Head of caudate nucleus (tissue), 42 donors: ENCODE data around the gene UBQLN1.
A peak's percentile ranks its signal among the peaks of the same experiment; 100 is the strongest.
"Not testable (repeated sequence)": the region's sequence is repeated elsewhere in the genome, so short reads cannot be mapped to it uniquely, and the experiment has no call there.

Experiments used
- DNase-seq, 42 donors: peaks; one replicate each; pipeline versions ENCODE4 v3.0.0 to v3.0.0-alpha.2; 2020 to 2021; ENCODE audit warnings: mixed read lengths in 7 of 42
- intact Hi-C: fragments of 100-400 bp; cut with DNase I; formaldehyde crosslinking; loops from one replicate; pipeline ENCODE4 v1.15.0; 2022

The UBQLN1 gene

GRCh38 chr9:83707768-83708514 is at the start of gene UBQLN1:
Gene UBQLN1 (minus strand): TSS chr9:83707958. CDS start chr9:83707679, 279 bp downstream.
- intact Hi-C loops: loop anchor here (5.0 to 10.0 kb wide), 2 partner anchors 83 to 109 kb away; partner anchors contain the start of genes GKAP1 and IDNK
- DNase-seq: peak; percentile 81 to 96 (median 90)

GRCh38 chr9:83754383-83754977 is 46.7 kb upstream of the UBQLN1 start:
- DNase-seq: no peak
- intact Hi-C loops: no loop called here

DNA sequence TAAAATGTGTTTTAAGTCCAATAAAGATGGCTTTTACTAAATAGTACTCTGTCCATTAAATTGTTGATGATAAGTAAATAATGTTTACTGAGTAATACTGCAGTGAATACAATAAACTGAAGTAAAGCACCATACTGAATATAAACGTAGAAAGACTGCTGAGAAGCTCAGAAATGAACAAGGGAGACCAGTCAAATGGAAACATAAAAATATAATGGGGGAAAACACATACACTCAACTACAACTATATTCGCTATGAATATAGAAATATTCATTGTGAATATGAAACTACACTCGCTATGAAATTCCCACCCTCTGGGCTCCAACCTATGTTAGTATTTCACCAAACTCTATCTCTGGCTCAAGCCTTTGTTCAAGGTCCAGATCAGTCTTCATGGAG is 41.9 kb upstream of the UBQLN1 start:
- DNase-seq: no peak
- intact Hi-C loops: no loop called here

DNA sequence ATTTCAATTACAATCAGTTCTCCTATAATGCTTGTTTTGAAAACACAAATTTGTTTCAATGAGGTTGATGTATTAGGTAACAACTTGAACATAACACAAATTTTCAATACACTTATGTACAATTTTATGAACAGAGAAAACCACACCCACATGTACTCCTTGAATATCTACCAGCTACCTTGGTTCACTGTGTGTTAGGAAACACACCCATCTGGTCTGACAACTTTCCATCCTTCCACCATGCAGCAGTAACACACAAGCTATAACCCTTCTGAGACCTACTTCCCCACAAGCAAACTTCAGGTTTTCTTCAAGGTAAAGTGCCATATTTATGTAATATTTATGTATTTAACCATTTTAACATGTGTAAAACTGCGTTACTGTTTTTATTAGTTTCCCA is 36.4 kb upstream of the UBQLN1 start:
- DNase-seq: no peak
- intact Hi-C loops: no loop called here

DNA sequence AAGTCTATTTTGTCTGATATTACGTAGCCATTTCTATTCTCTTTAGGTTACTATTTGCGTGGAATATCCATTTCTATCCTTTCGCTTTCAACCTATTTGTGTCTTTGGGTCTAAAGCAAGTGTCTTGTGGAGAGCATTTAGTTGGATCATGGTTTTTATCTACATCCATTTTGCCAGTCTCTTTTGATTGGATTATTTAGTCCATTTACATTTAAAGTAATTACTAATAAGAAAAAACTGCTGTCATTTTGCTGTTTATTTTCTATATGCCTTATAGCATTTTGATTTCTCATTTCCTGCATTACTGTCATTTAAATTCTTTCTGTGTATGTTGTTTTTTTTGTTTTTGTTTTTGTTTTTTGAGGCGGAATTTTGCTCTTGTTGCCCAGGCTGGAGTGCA is 26.0 kb upstream of the UBQLN1 start:
- intact Hi-C loops: no loop called here
- no peak for DNase-seq

DNA sequence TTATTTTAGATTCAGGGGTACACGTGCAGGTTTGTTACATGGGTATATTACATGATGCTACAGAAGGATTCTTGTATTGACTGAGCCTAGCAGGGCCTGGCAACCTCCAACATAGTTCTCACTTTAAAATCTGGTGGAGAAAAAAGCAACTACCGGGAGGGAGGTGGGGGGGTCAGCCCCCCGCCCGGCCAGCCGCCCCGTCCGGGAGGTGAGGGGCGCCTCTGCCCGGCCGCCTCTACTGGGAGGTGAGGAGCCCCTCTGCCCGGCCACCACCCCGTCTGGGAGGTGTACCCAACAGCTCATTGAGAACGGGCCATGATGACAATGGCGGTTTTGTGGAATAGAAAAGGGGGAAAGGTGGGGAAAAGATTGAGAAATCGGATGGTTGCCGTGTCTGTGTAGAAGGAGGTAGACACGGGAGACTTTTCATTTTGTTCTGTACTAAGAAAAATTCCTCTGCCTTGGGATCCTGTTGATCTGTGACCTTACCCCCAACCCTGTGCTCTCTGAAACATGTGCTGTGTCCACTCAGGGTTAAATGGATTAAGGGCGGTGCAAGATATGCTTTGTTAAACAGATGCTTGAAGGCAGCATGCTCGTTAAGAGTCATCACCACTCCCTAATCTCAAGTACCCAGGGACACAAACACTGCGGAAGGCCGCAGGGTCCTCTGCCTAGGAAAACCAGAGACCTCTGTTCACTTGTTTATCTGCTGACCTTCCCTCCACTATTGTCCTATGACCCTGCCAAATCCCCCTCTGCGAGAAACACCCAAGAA is 21.0 kb upstream of the UBQLN1 start:
- intact Hi-C loops, DNase-seq: not testable (repeated sequence)

GRCh38 chr9:83724436-83724835 is 16.7 kb upstream of the UBQLN1 start:
- DNase-seq: no peak
- intact Hi-C loops: no loop called here

GRCh38 chr9:83722726-83723495 is 15.2 kb upstream of the UBQLN1 start:
- DNase-seq: no peak
- intact Hi-C loops: no loop called here

- intact Hi-C loops: no loop called here
- DNase-seq: no peak
These were observed 13.8 kb upstream of the UBQLN1 start for GRCh38 chr9:83721509-83721908.

GRCh38 chr9:83715794-83716193 is 8.0 kb upstream of the UBQLN1 start:
- intact Hi-C loops: no loop called here
- no peak for DNase-seq

- DNase-seq: no peak
- intact Hi-C loops: no loop called here
These were observed 7.5 kb upstream of the UBQLN1 start for GRCh38 chr9:83715221-83715620.

DNA sequence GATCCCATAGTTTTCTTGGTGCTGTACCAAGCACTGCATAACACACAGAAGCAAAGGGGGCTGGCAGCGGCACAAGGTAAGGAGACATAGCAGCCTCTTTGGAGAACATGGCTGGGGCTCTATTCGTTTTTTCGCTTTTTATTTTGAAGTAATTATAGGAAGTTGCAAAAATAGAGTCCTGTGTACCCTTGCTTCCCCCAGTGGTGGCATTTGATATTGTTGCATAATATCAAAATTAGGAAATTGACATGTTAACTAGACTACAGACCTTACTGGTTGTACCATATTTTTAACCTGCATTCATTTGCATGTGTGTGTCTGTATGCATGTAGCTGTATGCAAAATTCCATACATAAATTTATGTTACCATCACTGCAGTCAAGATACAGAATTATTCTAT is 6.6 kb upstream of the UBQLN1 start:
- no peak for DNase-seq
- intact Hi-C loops: no loop called here

- DNase-seq: peak; percentile 55 to 85 (median 69)
- intact Hi-C loops: loop anchor here (5.0 to 10.0 kb wide), 2 partner anchors 84 to 109 kb away; partner anchors contain the start of genes GKAP1 and IDNK
These were observed 879 bp upstream of the UBQLN1 start for GRCh38 chr9:83708515-83709158.

DNA sequence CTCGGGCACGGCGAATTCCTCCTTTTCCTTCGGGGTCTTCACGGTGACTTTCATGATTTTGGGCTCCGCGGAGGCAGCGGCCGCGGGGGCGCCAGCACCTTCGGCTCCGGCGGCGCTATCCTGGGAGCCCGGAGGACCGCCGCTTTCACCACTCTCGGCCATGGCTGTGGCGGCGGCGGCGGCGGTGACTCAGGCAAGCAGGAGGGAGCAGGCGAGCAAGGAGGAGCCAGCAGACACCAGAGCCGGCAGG is 315 bp downstream of the UBQLN1 start:
- DNase-seq: peak in 1 of 42 donors; percentile 77
- intact Hi-C loops: loop anchor here (5.0 to 10.0 kb wide), 2 partner anchors 83 to 110 kb away; partner anchors contain the start of genes GKAP1 and IDNK

DNA sequence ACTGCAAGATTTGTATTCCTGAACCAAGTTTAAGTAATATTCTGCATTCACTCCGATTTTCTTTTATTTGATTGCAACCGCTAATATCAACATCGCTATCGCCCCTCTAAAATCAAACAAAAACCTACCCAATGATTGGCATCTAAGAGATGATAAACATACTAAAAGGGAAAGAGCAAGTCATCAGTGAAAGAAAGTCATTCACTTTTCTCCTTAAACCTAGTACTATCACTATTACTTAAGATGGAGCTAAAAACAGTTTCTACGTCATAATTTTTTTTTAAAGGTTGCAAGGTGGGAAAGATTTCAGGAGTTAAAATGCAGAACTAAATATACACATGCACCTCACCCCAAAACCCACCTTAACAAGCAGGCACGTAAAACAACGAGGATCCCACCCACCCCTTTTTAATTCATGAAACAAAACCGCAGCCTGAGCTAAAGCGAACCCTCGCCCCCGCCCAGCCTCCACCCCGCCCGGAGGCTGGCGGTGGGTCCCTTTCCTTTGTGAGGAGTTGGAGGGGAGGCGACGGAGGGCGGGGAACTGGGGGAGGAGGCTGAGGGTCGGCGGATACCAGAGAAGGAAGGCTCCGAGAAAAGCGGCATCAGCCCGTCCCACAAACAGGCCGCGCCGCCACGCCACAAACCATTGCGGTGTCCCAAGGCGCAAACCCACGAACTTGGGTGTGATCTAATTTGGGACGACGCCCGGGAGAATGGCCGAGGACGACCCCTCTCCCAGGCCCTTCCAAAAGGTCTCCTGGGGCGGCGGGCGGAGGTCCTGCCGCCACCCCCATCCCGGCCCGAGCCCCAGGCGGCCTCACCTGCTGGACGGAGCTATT is 861 bp downstream of the UBQLN1 start:
- intact Hi-C loops: loop anchor here (5.0 to 10.0 kb wide), 2 partner anchors 82 to 110 kb away; partner anchors contain the start of genes GKAP1 and IDNK
- peak in 37 of 42 donors; percentile 5 to 56 (median 27) for DNase-seq

- intact Hi-C loops: loop anchor here (5.0 to 10.0 kb wide), 2 partner anchors 80 to 112 kb away; partner anchors contain the start of genes GKAP1 and IDNK
These were observed 2.5 kb downstream of the UBQLN1 start for GRCh38 chr9:83705219-83705651.

DNA sequence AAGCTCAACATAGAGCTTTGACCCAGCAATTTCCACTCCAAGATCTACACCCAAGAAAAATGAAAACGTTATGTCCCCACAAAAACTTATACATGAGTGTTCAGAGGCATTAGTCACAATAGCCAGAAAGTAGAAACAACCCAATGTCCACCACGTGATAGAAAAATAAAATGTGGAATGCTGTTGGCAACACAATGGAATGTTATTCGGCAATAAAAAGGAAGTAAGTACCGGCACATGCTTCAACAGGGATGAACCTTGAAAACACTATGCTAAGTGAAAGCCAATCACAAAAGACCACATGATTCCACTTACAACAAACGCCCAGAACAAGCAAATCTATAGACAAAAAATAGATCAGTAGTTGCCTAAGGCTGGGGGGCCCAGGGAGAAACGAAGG is 6.0 kb downstream of the UBQLN1 start:
- intact Hi-C loops: loop anchor here (10.0 kb wide), 1 partner anchor 77 kb away; the partner anchor contains the start of gene IDNK
- DNase-seq: no peak

More at GRCh38 chr9:83705219-83705651, 2.5 kb downstream of the UBQLN1 start:
- not testable (repeated sequence) for DNase-seq
